Measurements from ENCODE around the gene QSER1.

GRCh38 chr11:33025339-33025722, 132.7 kb downstream of the QSER1 start:
- no peak for TF ChIP-seq SP1 (IDR thresholded peaks at IDR 0.05)
- TF ChIP-seq GABPA (IDR thresholded peaks at IDR 0.05 in 1 of 2, conservative IDR thresholded peaks at IDR 0.05 in 1 of 2), result no peak
- no peak for TF ChIP-seq CTCF (IDR thresholded peaks at IDR 0.05; ENCODE audit: low read depth, low read length, missing input control)
- no peak for TF ChIP-seq FOXA1 (IDR thresholded peaks at IDR 0.05)
- no peak for TF ChIP-seq EGR1 (IDR thresholded peaks at IDR 0.05; ENCODE audit: low read depth in 2 of 2)
- TF ChIP-seq REST (IDR thresholded peaks at IDR 0.05), result no peak
- TF ChIP-seq, protein P1, sequence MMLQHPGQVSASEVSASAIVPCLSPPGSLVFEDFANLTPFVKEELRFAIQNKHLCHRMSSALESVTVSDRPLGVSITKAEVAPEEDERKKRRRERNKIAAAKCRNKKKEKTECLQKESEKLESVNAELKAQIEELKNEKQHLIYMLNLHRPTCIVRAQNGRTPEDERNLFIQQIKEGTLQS (IDR thresholded peaks at IDR 0.05), result no peak
- TF ChIP-seq HNF4A (conservative IDR thresholded peaks at IDR 0.05), result no peak
- no peak for TF ChIP-seq YY1 (IDR thresholded peaks at IDR 0.05)
- TF ChIP-seq MAX (IDR thresholded peaks at IDR 0.05), result no peak
- TF ChIP-seq HNF4G (IDR thresholded peaks at IDR 0.05), result no peak

Measured in liver (tissue), 3 donors.